Measurements from ENCODE around the gene OXNAD1. TPM values are rescaled to one million over a fixed set of nuclear protein-coding genes. Genes with fewer than 3 reads are reported as not detected.

Gene OXNAD1
- total RNA-seq, 1 experiment from 2014 or later: 23.7 TPM

GRCh38 chr3:16329036-16329825 is 64.2 kb downstream of the OXNAD1 start:
- Mint-ChIP-seq H3K9me3 (peaks cover 7 to 11% of the 10 kb centered on the region in 2 experiments; a peak in 4 of 5 replicates), H3K4me3 (no peak overlapping the region), H3K36me3 (ENCODE audit: insufficient read depth in 1 of 3, low read depth in 3 of 3) (peaks cover 27 to 42% (median 41%) of the 10 kb centered on the region in 3 experiments), H3K27ac (peak overlapping the region in 2 of 3 experiments; percentile 23 to 71; a peak in 5 of 7 replicates), H3K4me1 (peaks cover 7 to 17% of the 10 kb centered on the region in 2 experiments), H3K27me3 (ENCODE audit: low read depth) (no peaks in the 10 kb centered on the region; the same call in 1 of the 2 replicates)
- no peak overlapping the region for H2BK120ac ChIP-seq (ENCODE audit: low read depth, low read length, poor library complexity, severe bottlenecking)
- H2BK15ac ChIP-seq (ENCODE audit: low read depth, low read length): no peak overlapping the region
- H3K9ac ChIP-seq (ENCODE audit: extremely low read depth, insufficient read length, low read length): no peak overlapping the region
- H3K79me2 ChIP-seq (ENCODE audit: insufficient read depth, low read length): no peaks in the 10 kb centered on the region
- no peak for TF ChIP-seq CTCF (conservative IDR thresholded peaks at IDR 0.05)
- no peak overlapping the region for H3K4me2 ChIP-seq (ENCODE audit: insufficient read depth, insufficient read length, low read length)
- H3K4me1 ChIP-seq (ENCODE audit: insufficient read depth, low read length): peaks cover 3% of the 10 kb centered on the region; the same call in 1 of the 2 replicates
- no peak overlapping the region for H4K8ac ChIP-seq (replicated peaks; ENCODE audit: insufficient read length, low read depth, low read length)
- no peaks in the 10 kb centered on the region for H3K9me3 ChIP-seq (ENCODE audit: control insufficient read depth, low read depth, low read length)
- H4K20me1 ChIP-seq (ENCODE audit: control insufficient read depth, insufficient read depth, insufficient read length): no peaks in the 10 kb centered on the region
- DNase-seq: no peak
- H2AFZ ChIP-seq (ENCODE audit: low read length): no peak overlapping the region
- no peak overlapping the region for H3K4ac ChIP-seq (ENCODE audit: low read depth, low read length)
- H3K23ac ChIP-seq (ENCODE audit: insufficient read length, low read depth, low read length): no peak overlapping the region
- no peak overlapping the region for H3K18ac ChIP-seq (ENCODE audit: insufficient read length, low read depth, low read length)
- H3K14ac ChIP-seq (ENCODE audit: insufficient read depth, low read length): no peak overlapping the region
- H3K56ac ChIP-seq (ENCODE audit: insufficient read length, low read depth, low read length): no peak overlapping the region
- H3K27me3 ChIP-seq (ENCODE audit: insufficient read depth, low read length): no peaks in the 10 kb centered on the region
- no peak overlapping the region for H4K5ac ChIP-seq (ENCODE audit: insufficient read length, low read depth, low read length)
- no CpG with 5 or more reads among the region's 15 CpGs for WGBS (ENCODE audit: extremely low coverage, insufficient read length, low lambda C conversion rate)
- no peaks in the 10 kb centered on the region for H3K79me1 ChIP-seq (ENCODE audit: insufficient read depth, low read depth, low read length, poor library complexity, severe bottlenecking)
- no peak overlapping the region for H4K91ac ChIP-seq (ENCODE audit: insufficient read length, low read depth, low read length)
- H2BK12ac ChIP-seq (ENCODE audit: insufficient read length, low read depth, low read length): no peak overlapping the region
- no peak overlapping the region for H3T11ph ChIP-seq (ENCODE audit: low read length)
- H3K27ac ChIP-seq (ENCODE audit: insufficient read length, low read depth, low read length): no peak overlapping the region
- H3K23me2 ChIP-seq (ENCODE audit: insufficient read length, low read depth, low read length, poor library complexity, severe bottlenecking): no peaks in the 10 kb centered on the region
- no peak overlapping the region for H2BK5ac ChIP-seq (ENCODE audit: insufficient read length, low read length)
- H2AK5ac ChIP-seq (ENCODE audit: insufficient read length, low read length): no peak overlapping the region
- no peak overlapping the region for H2BK20ac ChIP-seq (ENCODE audit: low read depth, low read length, poor library complexity, severe bottlenecking)
